Mesodermal cell (in vitro differentiated cells): Measurements from ENCODE around the gene DYNC1LI2.

Experiments
- H3K27ac ChIP-seq: 2 replicates; pipeline ENCODE4 v1.7.0; 2013; ENCODE audit warnings: mild to moderate bottlenecking, low read depth, low read length, moderate library complexity; ENCODE audit not compliant: severe bottlenecking
- H3K36me3 ChIP-seq: 2 replicates; pipeline ENCODE4 v1.7.1; 2013; ENCODE audit warnings: mild to moderate bottlenecking, low read length, moderate library complexity; ENCODE audit not compliant: control insufficient read depth, insufficient read depth
- H3K4me1 ChIP-seq: one replicate; pipeline ENCODE4 v1.7.1; 2013; ENCODE audit warnings: mild to moderate bottlenecking, low read length; ENCODE audit not compliant: insufficient read depth, control insufficient read depth, poor library complexity, severe bottlenecking
- H3K4me3 ChIP-seq: 2 replicates; pipeline ENCODE4 v1.7.0; 2013; ENCODE audit warnings: low read length, control low read depth, mild to moderate bottlenecking; ENCODE audit not compliant: insufficient read depth, poor library complexity, severe bottlenecking; ENCODE audit errors: extremely low read depth
- H3K9me3 ChIP-seq: 2 replicates; pipeline ENCODE4 v1.7.1; 2013; ENCODE audit warnings: mild to moderate bottlenecking, low read length, moderate library complexity; ENCODE audit not compliant: control insufficient read depth
- WGBS, 2 experiments: methylation state at CpG; one replicate each; pipeline ENCODE4 v1.1.5; 2013; ENCODE audit warnings: missing lambda C conversion rate in 2 of 2; ENCODE audit not compliant: insufficient coverage in 2 of 2; 5-methylcytosine and 5-hydroxymethylcytosine counted together

The DYNC1LI2 gene

DNA sequence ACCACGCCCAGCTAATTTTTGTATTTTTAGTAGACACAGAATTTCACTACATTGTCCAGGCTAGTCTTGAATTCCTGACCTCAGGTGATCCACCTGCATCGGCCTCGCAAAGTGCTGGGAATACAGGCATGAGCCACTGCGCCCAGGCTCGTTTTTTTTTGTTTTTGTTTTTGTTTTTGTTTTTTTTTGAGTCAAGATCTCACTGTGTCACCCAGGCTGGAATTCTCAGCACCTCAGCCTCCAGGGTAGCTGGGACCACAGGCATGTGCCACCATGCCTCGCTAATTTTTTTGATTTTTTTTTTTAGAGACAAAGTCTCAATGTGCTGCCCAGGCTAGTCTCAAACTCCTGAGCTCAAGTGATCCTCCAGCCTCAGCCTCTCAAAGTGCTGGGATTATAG, 37.3 kb downstream of the DYNC1LI2 start:
- Histone ChIP-seq H3K36me3 (peaks cover 5% of the 10 kb centered on the region), H3K4me3 (no peak overlapping the region), H3K27ac (no peak overlapping the region), H3K9me3 (no peaks in the 10 kb centered on the region), H3K4me1 (peaks cover 5% of the 10 kb centered on the region)
- 100% methylated on average over 2 to 6 of the region's 6 CpGs for WGBS, 2 experiments

DNA sequence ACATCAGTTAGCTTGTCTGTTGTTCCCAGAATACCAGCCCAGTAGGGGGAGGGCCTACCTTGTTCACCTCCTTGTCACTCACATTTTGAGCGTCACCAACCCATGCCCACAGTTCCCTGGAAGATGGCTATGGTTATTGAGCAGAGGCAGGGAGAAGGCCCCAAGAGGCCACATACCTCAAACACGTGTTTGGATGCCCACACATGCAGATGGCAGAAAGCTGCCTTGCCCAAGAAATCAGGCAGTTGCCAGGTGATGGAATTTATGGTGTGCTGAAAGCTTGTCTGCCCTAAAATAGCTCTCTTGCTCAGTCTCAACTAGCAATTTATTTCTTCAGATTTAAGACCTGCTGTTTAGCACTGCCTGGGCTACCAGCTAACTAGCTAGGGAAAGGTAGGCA, 38.3 kb downstream of the DYNC1LI2 start:
- Histone ChIP-seq H3K36me3 (peaks cover 4% of the 10 kb centered on the region), H3K4me1 (peaks cover 3% of the 10 kb centered on the region), H3K9me3 (no peaks in the 10 kb centered on the region), H3K4me3 (no peak overlapping the region), H3K27ac (no peak overlapping the region)
- 92 to 93% methylated on average over 1 to 2 of the region's 2 CpGs for WGBS, 2 experiments

DNA sequence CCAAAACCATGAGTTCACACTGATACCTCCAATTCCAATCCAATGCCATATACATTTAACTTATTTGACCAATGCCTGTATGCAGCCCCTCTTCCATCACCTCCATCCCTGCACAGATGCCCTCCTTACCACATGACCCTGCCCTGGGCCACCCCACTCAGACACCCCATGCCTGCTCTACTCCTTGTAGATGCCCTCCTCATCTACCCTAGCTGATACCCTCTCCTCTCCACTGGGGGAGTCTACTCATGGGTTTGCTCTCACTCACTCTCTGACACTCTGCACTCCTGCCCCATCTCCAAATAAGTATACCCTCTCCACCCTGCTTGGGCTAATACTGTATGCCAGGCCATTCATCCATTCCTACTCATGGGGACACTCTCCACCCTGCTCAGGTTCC, 38.9 kb downstream of the DYNC1LI2 start:
- Histone ChIP-seq H3K9me3 (no peaks in the 10 kb centered on the region), H3K4me3 (no peak overlapping the region), H3K36me3 (no peaks in the 10 kb centered on the region), H3K4me1 (no peaks in the 10 kb centered on the region), H3K27ac (no peak overlapping the region)

DNA sequence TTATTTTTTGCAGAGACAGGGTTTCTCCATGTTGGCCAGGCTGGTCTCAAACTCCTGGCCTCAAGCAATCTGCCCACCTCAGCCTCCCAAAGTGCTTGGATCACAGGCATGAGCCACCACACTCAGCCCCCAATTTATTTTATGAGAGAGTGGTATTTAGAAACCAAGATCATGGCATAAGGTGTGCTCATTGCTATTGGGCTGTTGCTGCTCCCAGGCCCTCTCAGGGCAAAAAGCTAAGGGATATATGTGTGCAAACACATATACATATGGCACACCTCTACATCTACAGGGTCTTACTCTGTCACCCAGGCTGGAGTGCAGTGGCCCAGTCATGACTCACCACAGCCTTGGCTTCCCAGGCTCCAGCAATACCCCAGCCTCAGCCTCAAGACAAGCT, 39.8 kb downstream of the DYNC1LI2 start:
- Histone ChIP-seq H3K27ac (no peak overlapping the region), H3K36me3 (no peaks in the 10 kb centered on the region), H3K9me3 (no peaks in the 10 kb centered on the region), H3K4me3 (no peak overlapping the region), H3K4me1 (peaks cover 3% of the 10 kb centered on the region)

DNA sequence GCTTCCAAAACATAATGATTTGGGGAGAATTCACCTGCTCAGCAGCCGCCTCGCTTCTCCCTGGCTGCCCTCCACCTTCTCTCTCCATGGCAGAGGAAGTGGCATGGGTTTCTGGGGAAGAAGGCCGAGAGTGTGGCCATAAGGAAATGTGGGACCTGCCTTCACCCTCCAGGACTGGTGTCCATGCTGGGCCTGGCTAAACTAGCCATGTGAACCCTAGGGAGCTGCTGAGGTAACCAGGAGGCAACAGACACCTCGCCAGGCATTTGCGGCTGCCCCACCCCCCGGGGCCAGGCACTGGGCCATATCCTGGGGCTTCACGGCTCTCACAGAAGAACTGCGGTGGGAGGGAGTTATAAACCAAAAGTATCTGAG, 44.9 kb downstream of the DYNC1LI2 start:
- peaks cover 3% of the 10 kb centered on the region for H3K9me3 ChIP-seq
- 40% methylated on average over 1 of the region's 8 CpGs; no CpG with 5 or more reads in 1 of the 2 experiments for WGBS, 2 experiments
- H3K36me3 ChIP-seq, result no peaks in the 10 kb centered on the region
- no peak overlapping the region for H3K4me3 ChIP-seq
- no peak overlapping the region for H3K27ac ChIP-seq
- peaks cover 9% of the 10 kb centered on the region for H3K4me1 ChIP-seq

DNA sequence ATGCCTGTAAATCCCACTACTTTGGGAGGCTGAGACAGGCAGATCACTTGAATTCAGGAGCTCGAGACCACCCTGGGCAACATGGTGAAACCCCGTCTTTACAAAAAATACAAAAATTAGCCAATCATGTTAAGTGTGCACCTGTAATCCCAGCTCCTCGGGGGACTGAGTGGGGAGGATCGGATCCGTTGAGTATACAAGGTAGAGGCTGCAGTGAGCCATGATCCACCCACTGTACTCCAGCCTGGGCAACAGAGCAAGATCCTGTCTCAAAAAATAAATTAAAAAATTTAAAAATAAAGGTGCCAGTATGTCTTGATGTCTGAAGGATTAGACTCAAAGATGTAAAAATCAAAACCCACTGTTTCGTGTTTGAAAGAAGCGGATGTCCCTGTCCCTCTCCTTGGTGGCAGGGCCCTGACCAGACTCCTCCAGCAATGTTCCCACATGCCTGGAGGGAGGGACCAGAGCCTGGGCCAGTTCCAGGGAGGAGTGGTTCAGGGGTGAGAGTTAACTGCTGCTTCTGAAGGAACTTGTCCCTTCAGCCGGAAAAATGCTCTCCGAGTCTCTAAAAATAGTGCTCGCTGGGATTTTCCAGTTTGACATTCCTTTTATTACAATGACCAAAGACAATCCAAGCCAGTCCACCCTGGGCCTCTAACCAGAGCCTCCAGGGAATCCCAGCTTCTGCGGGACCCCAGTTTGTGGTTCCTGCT, 45.5 kb downstream of the DYNC1LI2 start:
- no peak overlapping the region for H3K27ac ChIP-seq
- no peaks in the 10 kb centered on the region for H3K36me3 ChIP-seq
- 93 to 94% methylated on average over 2 to 8 of the region's 11 CpGs for WGBS, 2 experiments
- H3K9me3 ChIP-seq, result peaks cover 3% of the 10 kb centered on the region
- no peak overlapping the region for H3K4me3 ChIP-seq
- H3K4me1 ChIP-seq, result peaks cover 9% of the 10 kb centered on the region

DNA sequence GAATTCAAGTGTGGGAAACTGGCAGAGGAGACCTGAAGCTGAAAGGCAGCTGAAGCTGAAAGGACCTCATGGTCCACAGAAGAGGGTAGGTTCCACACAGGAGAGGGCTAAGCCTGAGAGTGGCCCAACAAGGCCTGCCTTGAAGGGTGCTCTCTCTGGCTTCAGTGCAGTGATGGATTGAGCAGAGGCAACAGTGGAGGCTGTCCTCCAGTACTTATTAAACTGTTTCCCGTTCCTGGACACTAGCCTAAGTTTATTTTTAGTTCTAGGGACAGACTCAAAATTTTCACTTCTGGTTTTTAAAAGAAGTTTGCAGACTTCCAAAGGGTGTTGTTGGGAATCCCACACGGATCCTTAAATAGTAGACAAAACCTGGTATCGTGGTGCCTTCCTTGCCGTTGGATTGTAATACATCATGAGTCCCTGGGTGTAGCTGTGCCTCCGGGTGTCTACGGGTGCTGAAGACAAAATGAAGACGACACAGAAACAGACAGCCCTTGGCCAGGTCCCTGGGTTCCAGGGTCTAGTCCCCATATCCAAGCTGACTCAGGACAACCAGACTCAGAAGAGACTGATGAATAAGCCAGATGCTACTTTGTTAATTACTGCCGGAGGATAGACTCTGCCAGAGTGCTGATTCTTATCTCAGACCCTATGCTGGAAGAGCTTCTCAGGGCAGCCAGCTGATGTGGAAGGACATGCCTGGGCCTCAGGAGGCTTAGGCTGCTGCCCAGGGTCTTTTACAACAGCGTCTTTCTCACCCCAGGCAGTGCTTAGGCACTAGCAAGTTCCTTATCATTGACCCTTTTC, 47.8 kb downstream of the DYNC1LI2 start:
- Histone ChIP-seq H3K4me1 (peaks cover 9% of the 10 kb centered on the region), H3K27ac (no peak overlapping the region), H3K4me3 (no peak overlapping the region), H3K9me3 (peaks cover 3% of the 10 kb centered on the region), H3K36me3 (no peaks in the 10 kb centered on the region)
- WGBS, 2 experiments, result 85 to 88% methylated on average over 8 to 9 of the region's 9 CpGs

DNA sequence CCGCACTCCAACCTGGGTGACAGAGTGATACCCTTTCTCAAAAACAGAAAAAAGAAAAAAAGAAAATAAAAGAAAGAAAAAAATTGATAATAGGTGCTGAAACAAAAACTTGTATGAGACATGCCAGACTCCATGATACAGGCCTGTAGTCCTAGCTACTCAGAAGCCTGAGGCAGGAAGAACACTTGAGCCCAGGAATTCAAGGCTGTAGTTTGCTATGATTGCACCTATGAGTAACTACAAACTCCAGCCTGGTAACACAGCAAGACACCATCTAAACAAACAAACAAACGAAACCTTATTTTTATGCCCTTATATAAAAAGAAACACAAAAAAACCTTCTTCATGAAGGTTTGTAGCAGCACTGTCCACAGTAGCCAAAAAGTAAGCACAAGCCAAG, 49.9 kb downstream of the DYNC1LI2 start:
- H3K4me3 ChIP-seq, result no peak overlapping the region
- H3K36me3 ChIP-seq, result no peaks in the 10 kb centered on the region
- no peak overlapping the region for H3K27ac ChIP-seq
- WGBS, 2 experiments, result 88% methylated on average over 1 of the region's 2 CpGs; no CpG with 5 or more reads in 1 of the 2 experiments
- peaks cover 6% of the 10 kb centered on the region for H3K4me1 ChIP-seq
- peaks cover 3% of the 10 kb centered on the region for H3K9me3 ChIP-seq

DNA sequence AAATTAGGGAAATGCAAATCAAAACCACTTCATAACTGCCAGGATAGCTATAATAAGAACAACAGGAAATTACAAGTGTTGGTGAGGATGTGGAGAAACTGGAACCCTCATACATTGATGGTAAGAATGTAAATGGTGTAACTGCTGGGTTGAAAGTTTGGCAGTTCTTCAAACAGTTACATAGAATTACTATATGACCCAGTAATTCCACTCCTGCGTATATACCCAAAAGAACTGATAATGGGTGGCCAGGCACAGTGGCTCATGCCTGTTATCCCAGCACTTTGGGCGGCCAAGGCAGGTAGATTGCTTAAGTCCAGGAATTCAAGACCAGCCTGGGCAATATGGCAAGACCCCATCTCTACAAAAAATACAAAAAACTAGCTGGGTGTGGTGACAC, 50.4 kb downstream of the DYNC1LI2 start:
- peaks cover 3% of the 10 kb centered on the region for H3K9me3 ChIP-seq
- H3K36me3 ChIP-seq, result no peaks in the 10 kb centered on the region
- WGBS, 2 experiments, result 80 to 88% methylated on average over 1 of the region's 2 CpGs
- H3K27ac ChIP-seq, result no peak overlapping the region
- H3K4me1 ChIP-seq, result peaks cover 1% of the 10 kb centered on the region
- no peak overlapping the region for H3K4me3 ChIP-seq

DNA sequence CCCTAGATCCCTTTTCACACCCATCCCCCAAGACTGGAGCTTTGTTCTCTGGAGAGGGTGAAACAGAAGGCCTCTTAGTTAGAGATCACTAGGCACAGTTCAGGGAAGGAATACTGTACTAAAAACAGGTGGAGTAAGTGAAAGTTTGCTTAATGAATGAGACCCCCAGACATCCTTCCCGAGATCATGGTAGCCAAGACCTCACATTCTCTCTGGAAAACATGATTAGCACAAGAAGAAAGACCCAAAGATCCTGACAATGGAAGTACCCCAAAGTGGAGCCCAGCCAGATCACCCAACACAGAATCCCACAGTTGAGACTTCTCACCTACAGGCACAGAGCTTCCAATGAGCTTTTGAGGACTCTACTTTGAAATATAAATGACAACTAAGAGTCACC, 51.5 kb downstream of the DYNC1LI2 start:
- 88% methylated on average over 1 of the region's 1 CpG; no CpG with 5 or more reads in 1 of the 2 experiments for WGBS, 2 experiments
- Histone ChIP-seq H3K36me3 (no peaks in the 10 kb centered on the region), H3K4me3 (no peak overlapping the region), H3K27ac (no peak overlapping the region), H3K4me1 (peaks cover 6% of the 10 kb centered on the region), H3K9me3 (peaks cover 3% of the 10 kb centered on the region)

DNA sequence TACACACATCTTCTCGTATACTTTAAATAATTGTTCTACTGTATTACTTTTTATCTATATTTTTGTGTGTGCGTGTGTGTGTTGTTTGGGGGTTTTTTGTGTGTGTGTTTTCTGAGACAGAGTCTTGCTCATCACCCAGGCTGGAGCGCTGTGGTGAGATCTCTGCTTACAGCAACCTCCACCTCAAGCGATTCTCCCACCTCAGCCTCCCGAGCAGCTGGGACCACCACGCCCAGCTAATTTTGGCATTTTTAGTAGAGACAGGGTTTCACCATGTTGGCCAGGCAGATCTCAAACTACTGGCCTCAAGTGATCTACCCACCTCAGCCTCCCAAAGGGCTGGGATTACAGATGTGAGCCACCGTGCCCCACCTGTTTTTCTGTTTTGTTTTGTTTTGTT, 53.4 kb downstream of the DYNC1LI2 start:
- Histone ChIP-seq H3K4me1 (peaks cover 6% of the 10 kb centered on the region), H3K36me3 (no peaks in the 10 kb centered on the region), H3K9me3 (no peaks in the 10 kb centered on the region), H3K27ac (no peak overlapping the region), H3K4me3 (no peak overlapping the region)
- 100% methylated on average over 4 of the region's 7 CpGs; no CpG with 5 or more reads in 1 of the 2 experiments for WGBS, 2 experiments
